PFSK-1 (cell line): Measurements from ENCODE around the gene ADAM19.

Experiments
- FOXP2 ChIP-seq: optimal IDR thresholded peaks from 2 replicates; pipeline ENCODE3; 2011; ENCODE audit warnings: borderline replicate concordance, control low read depth, inconsistent platforms; ENCODE audit not compliant: insufficient read depth; ENCODE audit errors: extremely low read length, extremely low read depth
- POLR2AphosphoS5 ChIP-seq: IDR thresholded peaks from 2 replicates; pipeline ENCODE4 v1.6.1; 2012; ENCODE audit warnings: low read depth, mild to moderate bottlenecking, control low read depth, low read length, moderate library complexity
- REST ChIP-seq, 2 experiments: IDR thresholded peaks; 2 replicates each; pipeline versions ENCODE4 v1.6.1 to v1.8.0; 2011 to 2012; ENCODE audit warnings: low read depth in 2 of 2, low read length in 2 of 2, control low read depth in 1 of 2, inconsistent platforms in 1 of 2, mild to moderate bottlenecking in 1 of 2, moderate library complexity in 1 of 2; ENCODE audit not compliant: insufficient read depth in 1 of 2
- SIN3A ChIP-seq: IDR thresholded peaks from 2 replicates; pipeline ENCODE4 v1.6.1; 2012; ENCODE audit warnings: mild to moderate bottlenecking, low read length, moderate library complexity, borderline replicate concordance; ENCODE audit not compliant: insufficient read depth
- TAF1 ChIP-seq: IDR thresholded peaks from 2 replicates; pipeline ENCODE4 v1.6.1; 2012; ENCODE audit warnings: low read length, control low read depth, borderline replicate concordance; ENCODE audit not compliant: insufficient read depth

The ADAM19 gene

GRCh38 chr5:157562111-157562581 is 13.4 kb downstream of the ADAM19 start:
- TF ChIP-seq SIN3A (0 out of 2 replicates have a peak, but pooled peaks have one; percentile 26), FOXP2 (no peak), POLR2AphosphoS5 (no peak), REST (IDR thresholded peaks at IDR 0.05; ENCODE audit: insufficient read depth in 1 of 2, low read depth in 2 of 2, low read length in 2 of 2) (0 out of 4 replicates have a peak, but pooled peaks of 1 of the 2 experiments have one; percentile 38), TAF1 (no peak)

GRCh38 chr5:157561110-157561509 is 14.5 kb downstream of the ADAM19 start:
- no peak for TF ChIP-seq POLR2AphosphoS5
- no peak for TF ChIP-seq REST (IDR thresholded peaks at IDR 0.05; ENCODE audit: insufficient read depth in 1 of 2, low read depth in 2 of 2, low read length in 2 of 2)
- no peak for TF ChIP-seq FOXP2
- no peak for TF ChIP-seq SIN3A
- TF ChIP-seq TAF1, result no peak

GRCh38 chr5:157559301-157559700 is 16.3 kb downstream of the ADAM19 start:
- TF ChIP-seq SIN3A (no peak), REST (IDR thresholded peaks at IDR 0.05; ENCODE audit: insufficient read depth in 1 of 2, low read depth in 2 of 2, low read length in 2 of 2) (no peak)

- TF ChIP-seq FOXP2, result no peak
- no peak for TF ChIP-seq POLR2AphosphoS5
- TF ChIP-seq SIN3A, result no peak
- TF ChIP-seq REST (IDR thresholded peaks at IDR 0.05; ENCODE audit: insufficient read depth in 1 of 2, low read depth in 2 of 2, low read length in 2 of 2), result no peak
- TF ChIP-seq TAF1, result no peak
These were observed 16.9 kb downstream of the ADAM19 start for GRCh38 chr5:157558681-157559080.

GRCh38 chr5:157558041-157558595 is 17.5 kb downstream of the ADAM19 start:
- no peak for TF ChIP-seq REST (IDR thresholded peaks at IDR 0.05; ENCODE audit: insufficient read depth in 1 of 2, low read depth in 2 of 2, low read length in 2 of 2)
- no peak for TF ChIP-seq POLR2AphosphoS5
- no peak for TF ChIP-seq FOXP2
- no peak for TF ChIP-seq TAF1
- no peak for TF ChIP-seq SIN3A
